ENCODE measurements around the gene HIPK2. TPM values are rescaled to one million over a fixed set of nuclear protein-coding genes. Genes with fewer than 3 reads are reported as not detected.
A peak's percentile ranks its signal among the peaks of the same experiment; 100 is the strongest.

The HIPK2 gene
- total RNA-seq, 1 donor from 2014 or later: 75.8 TPM

DNA sequence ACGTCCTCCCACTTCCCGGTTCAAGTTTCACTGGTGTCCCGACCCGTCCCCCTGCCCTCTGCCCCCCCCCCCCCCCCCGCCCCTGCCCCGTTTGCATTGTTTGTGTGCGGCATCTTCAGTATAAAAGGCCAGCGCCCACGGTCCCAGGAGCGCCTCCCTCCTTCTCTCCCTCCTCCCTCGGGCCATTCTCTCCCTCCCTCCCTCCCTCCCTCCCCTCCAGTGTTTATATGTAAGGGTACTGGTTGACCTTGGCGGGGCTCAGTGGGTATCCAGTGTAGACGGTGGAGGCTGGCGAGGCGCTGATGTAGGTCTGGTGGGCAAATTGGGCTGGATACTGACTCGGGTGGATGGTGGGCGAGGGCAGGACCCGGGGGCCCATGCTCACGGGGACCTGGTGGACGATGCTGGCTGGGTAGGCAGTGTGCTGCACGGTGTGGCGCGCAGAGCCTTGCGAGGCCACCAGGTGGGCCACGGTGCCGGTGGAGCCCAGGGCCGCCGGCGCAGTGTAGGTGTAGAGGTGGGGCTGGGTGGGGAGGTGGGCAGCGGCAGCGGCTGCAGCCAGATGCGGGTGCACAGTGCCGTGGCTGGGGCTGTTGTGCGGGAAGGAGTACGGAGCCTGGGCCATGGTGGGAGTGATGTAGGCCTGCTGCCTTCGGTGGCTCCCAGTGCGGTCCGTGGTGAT is 205.0 kb downstream of the HIPK2 start:
- peaks cover 40% of the 10 kb centered on the region for H3K36me3 Mint-ChIP-seq
- TF ChIP-seq, protein P1, sequence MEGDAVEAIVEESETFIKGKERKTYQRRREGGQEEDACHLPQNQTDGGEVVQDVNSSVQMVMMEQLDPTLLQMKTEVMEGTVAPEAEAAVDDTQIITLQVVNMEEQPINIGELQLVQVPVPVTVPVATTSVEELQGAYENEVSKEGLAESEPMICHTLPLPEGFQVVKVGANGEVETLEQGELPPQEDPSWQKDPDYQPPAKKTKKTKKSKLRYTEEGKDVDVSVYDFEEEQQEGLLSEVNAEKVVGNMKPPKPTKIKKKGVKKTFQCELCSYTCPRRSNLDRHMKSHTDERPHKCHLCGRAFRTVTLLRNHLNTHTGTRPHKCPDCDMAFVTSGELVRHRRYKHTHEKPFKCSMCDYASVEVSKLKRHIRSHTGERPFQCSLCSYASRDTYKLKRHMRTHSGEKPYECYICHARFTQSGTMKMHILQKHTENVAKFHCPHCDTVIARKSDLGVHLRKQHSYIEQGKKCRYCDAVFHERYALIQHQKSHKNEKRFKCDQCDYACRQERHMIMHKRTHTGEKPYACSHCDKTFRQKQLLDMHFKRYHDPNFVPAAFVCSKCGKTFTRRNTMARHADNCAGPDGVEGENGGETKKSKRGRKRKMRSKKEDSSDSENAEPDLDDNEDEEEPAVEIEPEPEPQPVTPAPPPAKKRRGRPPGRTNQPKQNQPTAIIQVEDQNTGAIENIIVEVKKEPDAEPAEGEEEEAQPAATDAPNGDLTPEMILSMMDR (IDR thresholded peaks at IDR 0.05; ENCODE audit: unreplicated experiment): no peak
- no peaks in the 10 kb centered on the region for H3K4me1 Mint-ChIP-seq
- H3K9me3 Mint-ChIP-seq: no peaks in the 10 kb centered on the region
- no peak overlapping the region for H3K27ac Mint-ChIP-seq
- peak in 1 of 2 experiments; percentile 16 for DNase-seq (ENCODE audit: low spot score in 2 of 2, unreplicated experiment in 2 of 2)
- H3K4me3 Mint-ChIP-seq: no peak overlapping the region
- no peaks in the 10 kb centered on the region for H3K27me3 Mint-ChIP-seq (ENCODE audit: low read depth)

DNA sequence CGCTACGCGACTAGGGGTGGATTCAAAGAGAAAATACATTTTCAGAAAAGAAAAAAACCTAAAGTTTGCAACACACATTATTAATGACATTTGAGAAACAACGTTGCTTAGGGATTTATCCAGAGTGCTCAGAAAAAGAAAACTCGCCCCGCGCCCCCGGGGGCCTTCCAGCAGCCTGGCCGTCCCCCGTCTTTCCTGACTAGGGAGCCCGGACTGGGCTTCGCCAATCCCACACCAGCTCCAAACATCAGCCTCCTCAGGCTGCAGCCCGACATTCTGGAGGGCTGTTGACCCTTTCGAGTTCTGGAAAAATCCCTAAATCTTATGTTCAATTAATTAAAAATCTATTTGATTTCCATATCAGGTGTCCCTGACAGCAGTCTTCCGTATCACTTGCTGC is 205.7 kb downstream of the HIPK2 start:
- H3K27ac Mint-ChIP-seq: no peak overlapping the region
- no peak overlapping the region for H3K4me3 Mint-ChIP-seq
- peaks cover 40% of the 10 kb centered on the region for H3K36me3 Mint-ChIP-seq
- DNase-seq (ENCODE audit: low spot score in 2 of 2, unreplicated experiment in 2 of 2): peak in 1 of 2 experiments; percentile 19
- H3K27me3 Mint-ChIP-seq (ENCODE audit: low read depth): no peaks in the 10 kb centered on the region
- no peaks in the 10 kb centered on the region for H3K4me1 Mint-ChIP-seq
- TF ChIP-seq, protein P1 (IDR thresholded peaks at IDR 0.05; ENCODE audit: unreplicated experiment): no peak
- H3K9me3 Mint-ChIP-seq: no peaks in the 10 kb centered on the region

DNA sequence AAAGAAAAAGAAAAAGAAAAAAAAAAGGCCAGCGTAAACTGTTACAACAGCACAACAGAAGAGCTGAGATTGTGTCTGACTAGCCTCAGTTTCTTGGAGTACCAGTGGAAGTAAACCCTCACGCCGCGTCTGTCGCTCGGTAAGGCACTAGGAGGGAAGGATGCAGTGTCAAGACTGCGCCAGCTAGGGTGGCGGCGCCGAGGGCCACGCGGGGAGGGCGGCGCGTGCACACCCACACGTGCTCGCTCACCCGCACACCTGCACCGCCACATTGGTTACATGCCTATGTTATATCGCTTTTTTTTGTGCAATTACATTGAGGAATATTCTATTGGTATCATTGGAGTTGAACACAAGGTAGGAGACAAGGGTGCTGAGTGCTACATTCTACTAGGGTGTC is 206.1 kb downstream of the HIPK2 start:
- Mint-ChIP-seq H3K4me3 (no peak overlapping the region), H3K27ac (no peak overlapping the region), H3K36me3 (peaks cover 40% of the 10 kb centered on the region), H3K4me1 (no peaks in the 10 kb centered on the region), H3K9me3 (no peaks in the 10 kb centered on the region), H3K27me3 (ENCODE audit: low read depth) (no peaks in the 10 kb centered on the region)
- TF ChIP-seq, protein P1 (IDR thresholded peaks at IDR 0.05; ENCODE audit: unreplicated experiment): no peak
- peak in 1 of 2 experiments; percentile 16 for DNase-seq (ENCODE audit: low spot score in 2 of 2, unreplicated experiment in 2 of 2)

DNA sequence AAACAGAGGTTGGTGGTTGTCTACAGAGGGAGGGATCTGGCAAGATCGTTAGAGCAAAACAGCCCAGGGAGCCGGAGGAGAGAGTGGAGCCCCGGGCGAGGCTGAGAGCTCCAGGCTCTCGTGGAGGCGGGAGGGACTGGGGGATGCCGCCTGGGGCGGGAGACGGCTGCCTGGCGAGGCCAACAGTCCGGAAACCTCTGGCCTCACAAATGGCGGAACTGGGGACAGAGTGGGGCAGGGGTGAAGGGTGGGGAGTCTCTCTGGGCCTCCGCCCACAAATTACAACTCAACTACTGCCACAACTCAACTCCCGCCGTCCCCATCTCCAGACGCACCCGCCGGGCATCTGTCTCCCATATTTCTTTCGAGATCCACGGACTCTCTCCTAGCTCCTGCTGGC is 206.6 kb downstream of the HIPK2 start:
- DNase-seq (ENCODE audit: low spot score in 2 of 2, unreplicated experiment in 2 of 2): peak in 1 of 2 experiments; percentile 10
- H3K9me3 Mint-ChIP-seq: no peaks in the 10 kb centered on the region
- H3K36me3 Mint-ChIP-seq: peaks cover 40% of the 10 kb centered on the region
- H3K4me1 Mint-ChIP-seq: no peaks in the 10 kb centered on the region
- TF ChIP-seq, protein P1 (IDR thresholded peaks at IDR 0.05; ENCODE audit: unreplicated experiment): no peak
- no peak overlapping the region for H3K27ac Mint-ChIP-seq
- no peak overlapping the region for H3K4me3 Mint-ChIP-seq
- no peaks in the 10 kb centered on the region for H3K27me3 Mint-ChIP-seq (ENCODE audit: low read depth)

- no peaks in the 10 kb centered on the region for H3K27me3 Mint-ChIP-seq (ENCODE audit: low read depth)
- DNase-seq (ENCODE audit: low spot score in 2 of 2, unreplicated experiment in 2 of 2): no peak
- H3K27ac Mint-ChIP-seq: no peak overlapping the region
- no peak overlapping the region for H3K4me3 Mint-ChIP-seq
- no peaks in the 10 kb centered on the region for H3K4me1 Mint-ChIP-seq
- TF ChIP-seq, protein P1 (IDR thresholded peaks at IDR 0.05; ENCODE audit: unreplicated experiment): no peak
- no peaks in the 10 kb centered on the region for H3K9me3 Mint-ChIP-seq
- H3K36me3 Mint-ChIP-seq: peaks cover 40% of the 10 kb centered on the region
These were observed 207.2 kb downstream of the HIPK2 start for GRCh38 chr7:139570626-139571025.

Measured in mesothelial cell of epicardium (in vitro differentiated cells).